ENCODE results near the gene STAB1. TPM values are rescaled to one million over a fixed set of nuclear protein-coding genes. Genes with fewer than 3 reads are reported as not detected.
A peak's percentile ranks its signal among the peaks of the same experiment; 100 is the strongest.

The STAB1 gene
- total RNA-seq, 3 donors from 2014 or later: 47.7 to 149 (median 55.4) TPM

DNA sequence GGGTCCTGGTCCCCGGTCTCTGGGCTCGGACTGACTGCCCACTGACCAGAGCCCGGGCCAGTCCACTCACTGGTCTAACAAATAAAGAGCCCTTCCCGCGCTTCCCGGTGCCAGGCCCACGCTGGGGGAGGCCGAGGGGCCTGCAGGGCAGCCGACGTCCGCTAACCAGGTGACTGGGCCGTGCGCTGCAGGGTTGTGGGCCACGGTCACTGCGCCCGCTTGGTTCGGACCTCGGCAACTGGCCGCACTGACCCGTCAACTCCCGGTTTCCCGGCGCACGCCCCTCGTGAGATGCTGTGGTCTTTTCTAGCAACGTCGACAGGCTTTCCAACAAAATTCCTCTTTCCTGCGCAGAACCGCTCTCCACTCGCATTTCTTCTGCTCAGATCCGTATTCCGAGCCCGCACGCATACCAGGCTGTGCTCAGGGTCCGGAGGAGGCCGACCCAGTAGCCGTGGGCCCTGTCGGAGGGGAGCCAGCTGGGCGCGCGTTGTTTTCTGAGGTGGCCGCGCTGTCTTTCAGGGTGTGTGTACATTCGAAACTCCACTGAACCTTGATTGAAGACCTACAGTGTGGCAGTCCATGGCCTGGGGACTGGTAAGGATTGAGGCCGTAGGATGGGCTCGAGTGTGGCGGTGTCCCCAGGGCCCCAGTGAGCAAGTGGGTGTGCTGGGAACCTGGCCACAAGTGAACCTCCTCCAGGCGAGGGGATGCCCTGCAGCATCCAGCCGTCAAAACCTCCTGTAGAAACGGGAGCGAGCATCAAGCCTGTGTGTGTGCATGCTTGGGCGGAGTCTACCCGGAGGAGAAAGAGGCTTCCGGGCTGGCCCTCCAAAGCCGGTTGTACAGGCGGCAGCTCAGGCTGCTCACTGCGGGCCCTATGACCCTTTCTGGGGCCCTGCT, 39.4 kb downstream of the STAB1 start:
- Histone ChIP-seq H3K27ac (peak overlapping the region; percentile 73 to 94), H3K4me3 (peak overlapping the region; percentile 53 to 97 (median 70)), H3K9me3 (no peaks in the 10 kb centered on the region), H3K4me1 (peaks cover 16 to 19% of the 10 kb centered on the region in 2 donors), H3K27me3 (no peaks in the 10 kb centered on the region), H3K36me3 (no peaks in the 10 kb centered on the region)
- DNase-seq (ENCODE audit: low spot score in 2 of 2): no peak
- TF ChIP-seq POLR2AphosphoS5 (IDR thresholded peaks at IDR 0.05) (peak in 1 of 3 donors; percentile 23), POLR2A (IDR thresholded peaks at IDR 0.05) (no peak)
- TF ChIP-seq, protein P1, sequence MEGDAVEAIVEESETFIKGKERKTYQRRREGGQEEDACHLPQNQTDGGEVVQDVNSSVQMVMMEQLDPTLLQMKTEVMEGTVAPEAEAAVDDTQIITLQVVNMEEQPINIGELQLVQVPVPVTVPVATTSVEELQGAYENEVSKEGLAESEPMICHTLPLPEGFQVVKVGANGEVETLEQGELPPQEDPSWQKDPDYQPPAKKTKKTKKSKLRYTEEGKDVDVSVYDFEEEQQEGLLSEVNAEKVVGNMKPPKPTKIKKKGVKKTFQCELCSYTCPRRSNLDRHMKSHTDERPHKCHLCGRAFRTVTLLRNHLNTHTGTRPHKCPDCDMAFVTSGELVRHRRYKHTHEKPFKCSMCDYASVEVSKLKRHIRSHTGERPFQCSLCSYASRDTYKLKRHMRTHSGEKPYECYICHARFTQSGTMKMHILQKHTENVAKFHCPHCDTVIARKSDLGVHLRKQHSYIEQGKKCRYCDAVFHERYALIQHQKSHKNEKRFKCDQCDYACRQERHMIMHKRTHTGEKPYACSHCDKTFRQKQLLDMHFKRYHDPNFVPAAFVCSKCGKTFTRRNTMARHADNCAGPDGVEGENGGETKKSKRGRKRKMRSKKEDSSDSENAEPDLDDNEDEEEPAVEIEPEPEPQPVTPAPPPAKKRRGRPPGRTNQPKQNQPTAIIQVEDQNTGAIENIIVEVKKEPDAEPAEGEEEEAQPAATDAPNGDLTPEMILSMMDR (IDR thresholded peaks at IDR 0.05): no peak
- intact Hi-C loops (cut with DNase I; ENCODE audit: low total_unique reads): loop anchor here (10.0 kb wide), 2 partner anchors 60 to 170 kb away; partner anchors contain the start of genes GLT8D1 and SPCS1

DNA sequence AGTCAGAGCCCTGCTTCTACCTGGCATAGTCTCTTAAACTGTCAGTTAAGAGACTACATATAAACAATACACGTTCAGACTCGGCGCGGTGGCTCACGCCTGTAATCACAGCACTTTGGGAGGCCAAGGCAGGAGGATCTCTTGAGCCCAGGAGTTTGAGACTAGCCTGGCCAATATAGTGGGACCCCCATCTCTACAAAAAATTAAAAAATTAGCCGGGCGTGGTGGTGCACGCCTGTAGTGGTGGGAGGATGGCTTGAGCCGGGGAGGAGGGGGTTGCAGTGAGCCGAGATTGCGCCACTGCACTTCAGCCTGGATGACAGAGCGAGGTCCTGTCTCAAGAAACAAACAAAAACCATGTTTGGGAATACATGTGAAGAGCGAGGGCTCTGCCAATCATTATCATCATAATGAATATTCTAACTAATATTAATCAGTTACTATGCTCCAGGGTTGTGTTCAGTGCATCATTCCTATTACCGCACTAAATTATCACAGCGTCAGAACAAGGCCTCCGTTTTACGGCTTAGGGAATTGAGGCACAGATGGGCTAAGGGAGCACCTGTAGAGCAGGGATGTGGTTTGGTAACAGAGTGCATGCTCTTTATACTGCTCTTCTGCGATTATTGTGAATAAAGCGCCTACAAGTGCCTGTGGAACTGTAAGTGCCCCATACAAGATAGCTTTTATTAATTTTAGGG, 40.4 kb downstream of the STAB1 start:
- H3K9me3 ChIP-seq: no peaks in the 10 kb centered on the region
- no peak for TF ChIP-seq POLR2A (IDR thresholded peaks at IDR 0.05)
- no peak for TF ChIP-seq POLR2AphosphoS5 (IDR thresholded peaks at IDR 0.05)
- TF ChIP-seq, protein P1 (IDR thresholded peaks at IDR 0.05): no peak
- H3K4me3 ChIP-seq: peak overlapping the region in 2 of 3 donors; percentile 76 to 97
- peak overlapping the region; percentile 89 to 94 for H3K27ac ChIP-seq
- no peaks in the 10 kb centered on the region for H3K36me3 ChIP-seq
- no peak for DNase-seq (ENCODE audit: low spot score in 2 of 2)
- intact Hi-C loops (cut with DNase I; ENCODE audit: low total_unique reads): loop anchor here (10.0 kb wide), 2 partner anchors 61 to 169 kb away; partner anchors contain the start of genes GLT8D1 and SPCS1
- H3K4me1 ChIP-seq: peaks cover 16 to 19% of the 10 kb centered on the region in 2 donors
- no peaks in the 10 kb centered on the region for H3K27me3 ChIP-seq

DNA sequence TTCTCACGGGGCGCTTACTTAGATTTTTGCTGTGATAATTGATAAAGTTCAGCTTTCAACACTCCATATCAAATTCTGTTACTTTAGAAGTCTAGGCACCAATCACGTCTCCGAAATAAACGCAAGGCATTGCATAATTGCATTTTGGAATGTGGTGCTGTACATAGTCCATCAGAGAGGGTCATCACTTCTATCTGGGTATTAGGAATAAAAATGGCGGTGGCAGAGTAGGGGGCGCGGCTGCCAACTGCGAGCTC, 40.9 kb downstream of the STAB1 start:
- H3K4me1 ChIP-seq: peaks cover 16 to 19% of the 10 kb centered on the region in 2 donors
- intact Hi-C loops (cut with DNase I; ENCODE audit: low total_unique reads): loop anchor here (10.0 kb wide), 2 partner anchors 61 to 169 kb away; partner anchors contain the start of genes GLT8D1 and SPCS1
- H3K36me3 ChIP-seq: no peaks in the 10 kb centered on the region
- no peaks in the 10 kb centered on the region for H3K9me3 ChIP-seq
- H3K27ac ChIP-seq: peak overlapping the region; percentile 87 to 89
- no peak for DNase-seq (ENCODE audit: low spot score in 2 of 2)
- TF ChIP-seq, protein P1 (IDR thresholded peaks at IDR 0.05): no peak
- TF ChIP-seq POLR2AphosphoS5 (IDR thresholded peaks at IDR 0.05): no peak
- TF ChIP-seq POLR2A (IDR thresholded peaks at IDR 0.05): no peak
- H3K27me3 ChIP-seq: no peaks in the 10 kb centered on the region
- H3K4me3 ChIP-seq: peak overlapping the region in 2 of 3 donors; percentile 66 to 76

DNA sequence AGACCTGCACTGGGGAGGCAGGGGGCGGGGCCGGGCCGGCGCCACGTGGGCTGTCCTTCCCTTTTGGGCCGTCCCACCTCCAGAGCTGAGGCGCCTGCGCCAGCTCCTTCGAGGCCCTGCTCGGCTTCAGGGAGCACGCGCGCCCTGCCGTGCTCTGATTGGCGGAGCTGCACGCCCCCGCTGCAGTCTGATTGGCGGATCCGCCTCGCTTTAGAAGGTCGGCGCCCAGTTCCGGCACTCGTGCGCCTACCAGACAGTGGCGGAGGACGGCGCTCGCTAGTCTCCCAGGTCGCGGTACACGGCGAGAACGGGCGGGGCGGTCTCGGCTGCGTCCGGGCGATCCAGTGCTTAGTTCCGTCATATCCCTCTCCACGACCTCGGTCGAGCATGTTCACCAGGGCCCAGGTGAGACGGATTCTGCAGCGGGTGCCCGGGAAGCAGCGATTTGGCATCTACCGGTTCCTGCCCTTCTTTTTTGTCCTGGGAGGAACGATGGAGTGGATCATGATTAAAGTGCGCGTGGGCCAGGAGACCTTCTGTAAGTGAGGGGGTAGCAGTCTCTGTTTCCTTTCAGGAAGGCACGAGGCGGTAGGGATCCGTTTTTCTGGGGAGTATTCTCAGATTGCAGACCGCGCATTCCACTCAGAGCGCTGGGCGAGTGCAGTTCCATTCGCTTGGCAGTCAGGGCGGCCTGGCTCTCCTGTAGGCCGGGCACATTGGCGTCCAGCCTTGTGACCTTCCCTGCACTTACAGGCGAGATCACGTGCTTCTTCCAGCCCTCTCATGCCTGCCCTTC, 41.4 kb downstream of the STAB1 start, which contains the start of gene UQCC5:
Gene UQCC5, plus strand, starts transcription at position 237 of the 796 bp plus-strand sequence. Its CDS starts 151 bp downstream, at position 388.
- Histone ChIP-seq H3K36me3 (no peaks in the 10 kb centered on the region), H3K27me3 (no peaks in the 10 kb centered on the region), H3K27ac (peak within 1 kb of the TSS; percentile 87 to 89), H3K9me3 (no peaks in the 10 kb centered on the region), H3K4me1 (peaks cover 16 to 19% of the 10 kb centered on the region in 2 donors), H3K4me3 (peak within 1 kb of the TSS; percentile 66 to 76 (median 69))
- TF ChIP-seq POLR2AphosphoS5 (IDR thresholded peaks at IDR 0.05): peak; percentile 79 to 94 (median 94)
- peak; percentile 93 for TF ChIP-seq POLR2A (IDR thresholded peaks at IDR 0.05)
- TF ChIP-seq, protein P1 (IDR thresholded peaks at IDR 0.05): no peak
- intact Hi-C loops (cut with DNase I; ENCODE audit: low total_unique reads): loop anchor here (10.0 kb wide), 2 partner anchors 62 to 168 kb away; partner anchors contain the start of genes GLT8D1 and SPCS1
- DNase-seq (ENCODE audit: low spot score in 2 of 2): peak; percentile 98

Data from breast epithelium (tissue), 4 donors.